ENCODE data around the gene NRN1L.

Gene NRN1L

DNA sequence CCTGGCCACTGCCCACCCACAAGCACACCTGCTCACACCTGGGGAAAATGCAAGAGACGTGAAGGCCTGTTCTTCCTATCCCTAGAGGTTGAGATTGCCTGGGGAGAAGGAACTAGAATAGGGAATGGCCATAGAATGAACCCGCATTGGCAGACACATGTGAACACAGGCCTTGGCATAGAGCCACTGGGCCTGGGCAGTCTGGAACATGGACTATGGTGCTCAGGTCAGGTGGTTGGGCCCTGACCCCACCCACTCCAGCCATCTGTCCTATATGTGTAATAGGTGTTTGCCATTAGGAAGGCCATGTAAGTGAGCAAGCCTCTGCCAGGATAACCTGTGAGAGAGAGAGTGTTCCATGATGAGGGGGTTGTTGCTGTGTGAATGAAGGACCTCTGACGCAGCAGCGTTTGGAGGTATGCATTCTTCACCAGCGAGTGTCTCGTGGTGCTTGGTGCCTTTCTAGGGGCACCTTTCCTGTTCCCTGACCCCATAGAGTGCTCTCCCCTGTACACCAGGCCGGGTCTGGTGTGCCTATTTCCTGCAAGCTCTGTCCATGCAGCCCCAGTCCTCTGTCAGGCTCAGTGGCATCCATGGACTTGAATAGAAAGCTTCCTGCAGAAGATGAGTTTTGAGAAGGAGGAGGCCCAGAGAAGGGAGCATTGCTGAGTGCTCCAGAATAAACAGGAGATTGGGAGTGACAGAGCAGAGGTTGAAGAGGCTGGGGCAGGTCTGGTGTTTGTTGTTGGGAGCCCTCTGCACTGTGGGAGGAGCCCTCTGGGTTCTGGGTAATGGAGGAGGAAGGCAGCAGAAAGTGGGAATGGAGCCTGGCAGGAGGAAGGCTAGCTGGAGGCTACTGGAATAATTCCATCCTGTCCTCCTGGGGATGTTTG, 31.4 kb downstream of the NRN1L start:
- Histone ChIP-seq H3K4me1 (ENCODE audit: low read depth, poor library complexity, severe bottlenecking) (no peaks in the 10 kb centered on the region), H3K9ac (no peak overlapping the region), H2AFZ (ENCODE audit: low read depth) (no peak overlapping the region), H3K36me3 (ENCODE audit: insufficient read depth) (no peaks in the 10 kb centered on the region), H3K79me2 (ENCODE audit: insufficient read depth, low read depth) (0 out of 2 replicates have a peak, but pooled peaks cover 6% of the 10 kb centered on the region), H3K27ac (no peak overlapping the region), H3K27me3 (ENCODE audit: insufficient read depth, low read depth) (no peaks in the 10 kb centered on the region), H3K4me2 (no peak overlapping the region), H3K4me3 (IDR thresholded peaks at IDR 0.05; ENCODE audit: insufficient read depth, low read depth, low read length) (no peak overlapping the region), H4K20me1 (ENCODE audit: insufficient read depth) (no peaks in the 10 kb centered on the region)
- no peak for TF ChIP-seq CTCF (conservative IDR thresholded peaks at IDR 0.05; ENCODE audit: low read depth, low read length)

DNA sequence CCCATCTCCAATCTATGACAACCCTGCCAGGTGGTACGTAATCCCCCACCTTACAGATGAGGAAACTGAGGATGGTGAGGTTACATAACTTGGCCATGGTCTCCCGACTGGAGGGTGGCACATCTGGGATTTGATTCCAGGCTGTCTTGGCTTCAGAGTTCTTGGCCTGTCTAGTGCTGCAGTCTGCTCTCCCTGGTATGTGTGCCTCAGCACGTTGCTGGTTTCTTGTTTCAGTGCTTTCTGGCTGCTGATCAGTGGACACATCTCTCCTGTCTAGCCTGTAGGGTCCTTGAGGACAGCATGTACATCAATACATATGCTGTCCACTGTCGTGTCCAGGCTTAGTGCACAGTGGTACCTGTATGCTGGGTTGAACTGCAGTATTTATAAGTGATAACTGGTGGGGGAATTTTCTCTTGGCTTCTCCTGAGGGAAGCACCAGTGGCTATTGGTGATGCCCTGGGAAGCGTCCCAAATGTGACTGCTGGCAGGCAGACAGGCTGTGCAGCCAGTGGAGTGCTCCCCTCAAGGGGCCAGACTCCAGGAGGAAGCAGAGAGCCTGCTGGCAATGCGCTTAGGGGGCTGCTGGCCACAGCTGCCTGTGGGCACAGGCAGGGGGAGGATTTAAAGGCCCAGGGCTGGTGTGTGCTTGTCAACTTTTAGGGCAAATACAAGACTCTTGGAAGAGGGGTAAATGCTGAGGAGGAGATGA, 32.6 kb downstream of the NRN1L start:
- Histone ChIP-seq H3K27ac (no peak overlapping the region), H4K20me1 (ENCODE audit: insufficient read depth) (no peaks in the 10 kb centered on the region), H3K4me2 (no peak overlapping the region), H3K27me3 (ENCODE audit: insufficient read depth, low read depth) (no peaks in the 10 kb centered on the region), H2AFZ (ENCODE audit: low read depth) (no peak overlapping the region), H3K4me1 (ENCODE audit: low read depth, poor library complexity, severe bottlenecking) (no peaks in the 10 kb centered on the region), H3K9ac (no peak overlapping the region), H3K4me3 (IDR thresholded peaks at IDR 0.05; ENCODE audit: insufficient read depth, low read depth, low read length) (no peak overlapping the region), H3K36me3 (ENCODE audit: insufficient read depth) (no peaks in the 10 kb centered on the region), H3K79me2 (ENCODE audit: insufficient read depth, low read depth) (0 out of 2 replicates have a peak, but pooled peaks cover 6% of the 10 kb centered on the region)
- no peak for TF ChIP-seq CTCF (conservative IDR thresholded peaks at IDR 0.05; ENCODE audit: low read depth, low read length)

DNA sequence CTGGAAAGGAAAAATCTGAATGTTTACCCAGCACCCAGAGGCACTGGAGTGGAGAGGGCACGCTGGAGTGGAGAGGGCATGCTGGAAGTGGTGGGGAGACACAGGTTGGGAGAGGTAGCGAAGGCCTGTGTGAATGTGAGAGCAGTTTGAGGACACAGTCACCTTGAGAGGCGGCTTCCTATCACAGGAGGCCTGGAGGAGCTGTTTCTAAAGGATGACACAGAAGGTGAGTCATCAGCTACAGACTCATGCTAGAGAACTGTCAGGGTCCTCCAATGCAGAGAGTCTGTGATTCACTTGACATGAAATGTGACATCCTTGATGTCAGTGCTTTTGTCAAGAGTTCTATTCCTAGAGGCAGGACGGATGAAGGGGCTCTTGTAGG, 33.2 kb downstream of the NRN1L start:
- H3K27ac ChIP-seq = no peak overlapping the region
- H2AFZ ChIP-seq (ENCODE audit: low read depth) = no peak overlapping the region
- H4K20me1 ChIP-seq (ENCODE audit: insufficient read depth) = no peaks in the 10 kb centered on the region
- no peak overlapping the region for H3K9ac ChIP-seq
- no peaks in the 10 kb centered on the region for H3K27me3 ChIP-seq (ENCODE audit: insufficient read depth, low read depth)
- no peaks in the 10 kb centered on the region for H3K36me3 ChIP-seq (ENCODE audit: insufficient read depth)
- no peak overlapping the region for H3K4me2 ChIP-seq
- no peaks in the 10 kb centered on the region for H3K4me1 ChIP-seq (ENCODE audit: low read depth, poor library complexity, severe bottlenecking)
- H3K79me2 ChIP-seq (ENCODE audit: insufficient read depth, low read depth) = 0 out of 2 replicates have a peak, but pooled peaks cover 6% of the 10 kb centered on the region
- TF ChIP-seq CTCF (conservative IDR thresholded peaks at IDR 0.05; ENCODE audit: low read depth, low read length) = no peak
- H3K4me3 ChIP-seq (IDR thresholded peaks at IDR 0.05; ENCODE audit: insufficient read depth, low read depth, low read length) = no peak overlapping the region

- Histone ChIP-seq H3K4me1 (ENCODE audit: low read depth, poor library complexity, severe bottlenecking) (no peaks in the 10 kb centered on the region), H3K27me3 (ENCODE audit: insufficient read depth, low read depth) (no peaks in the 10 kb centered on the region), H3K4me3 (IDR thresholded peaks at IDR 0.05; ENCODE audit: insufficient read depth, low read depth, low read length) (no peak overlapping the region), H3K27ac (no peak overlapping the region), H4K20me1 (ENCODE audit: insufficient read depth) (no peaks in the 10 kb centered on the region), H3K79me2 (ENCODE audit: insufficient read depth, low read depth) (0 out of 2 replicates have a peak, but pooled peaks cover 2% of the 10 kb centered on the region), H3K36me3 (ENCODE audit: insufficient read depth) (no peaks in the 10 kb centered on the region), H3K4me2 (no peak overlapping the region), H2AFZ (ENCODE audit: low read depth) (no peak overlapping the region), H3K9ac (no peak overlapping the region)
- no peak for TF ChIP-seq CTCF (conservative IDR thresholded peaks at IDR 0.05; ENCODE audit: low read depth, low read length)
These were observed 35.0 kb downstream of the NRN1L start for GRCh38 chr16:67919622-67920221.
